Measurements from ENCODE around the gene C2CD4C. TPM values are rescaled to one million over a fixed set of nuclear protein-coding genes. Genes with fewer than 3 reads are reported as not detected.

Gene C2CD4C
- total RNA-seq, 1 donor from 2014 or later, result 1.1 TPM

DNA sequence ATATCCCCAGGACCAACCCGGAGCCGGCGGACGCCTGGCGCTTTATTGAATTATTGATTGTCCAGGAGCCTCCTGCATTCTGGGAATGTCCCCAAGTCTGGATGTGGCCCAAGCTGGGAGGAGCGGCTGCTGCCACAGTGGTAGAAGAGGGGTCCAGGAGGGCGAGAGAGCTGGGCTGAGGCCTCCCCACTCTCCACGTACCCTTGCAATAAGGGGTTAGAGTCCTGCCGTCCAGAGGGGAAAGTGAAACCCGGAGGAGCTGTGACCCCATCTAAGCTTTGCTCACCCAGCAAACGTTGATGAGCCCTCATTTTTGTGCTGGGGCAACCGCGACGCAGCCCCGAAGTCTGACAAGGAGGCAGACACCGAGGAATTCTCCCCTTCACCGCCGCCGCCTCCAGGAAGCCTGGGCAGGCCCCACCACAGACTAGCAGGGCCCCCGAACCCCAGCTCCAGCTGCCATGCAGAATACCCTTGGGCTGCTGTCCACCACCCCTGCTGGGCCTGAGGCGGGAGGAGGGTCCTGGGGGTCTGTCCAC, 1.4 kb upstream of the C2CD4C start:
- DNase-seq (ENCODE audit: low spot score), result peak; percentile 80
- no peaks in the 10 kb centered on the region for H3K36me3 Mint-ChIP-seq (ENCODE audit: low read depth)
- H3K27me3 Mint-ChIP-seq (ENCODE audit: low read depth), result peaks cover 7% of the 10 kb centered on the region
- no peak overlapping the region for H3K4me3 Mint-ChIP-seq (ENCODE audit: unreplicated experiment)
- H3K27ac Mint-ChIP-seq (ENCODE audit: unreplicated experiment), result no peak overlapping the region
- H3K4me1 Mint-ChIP-seq (ENCODE audit: low read depth), result peaks cover 6% of the 10 kb centered on the region
- TF ChIP-seq, protein P1, sequence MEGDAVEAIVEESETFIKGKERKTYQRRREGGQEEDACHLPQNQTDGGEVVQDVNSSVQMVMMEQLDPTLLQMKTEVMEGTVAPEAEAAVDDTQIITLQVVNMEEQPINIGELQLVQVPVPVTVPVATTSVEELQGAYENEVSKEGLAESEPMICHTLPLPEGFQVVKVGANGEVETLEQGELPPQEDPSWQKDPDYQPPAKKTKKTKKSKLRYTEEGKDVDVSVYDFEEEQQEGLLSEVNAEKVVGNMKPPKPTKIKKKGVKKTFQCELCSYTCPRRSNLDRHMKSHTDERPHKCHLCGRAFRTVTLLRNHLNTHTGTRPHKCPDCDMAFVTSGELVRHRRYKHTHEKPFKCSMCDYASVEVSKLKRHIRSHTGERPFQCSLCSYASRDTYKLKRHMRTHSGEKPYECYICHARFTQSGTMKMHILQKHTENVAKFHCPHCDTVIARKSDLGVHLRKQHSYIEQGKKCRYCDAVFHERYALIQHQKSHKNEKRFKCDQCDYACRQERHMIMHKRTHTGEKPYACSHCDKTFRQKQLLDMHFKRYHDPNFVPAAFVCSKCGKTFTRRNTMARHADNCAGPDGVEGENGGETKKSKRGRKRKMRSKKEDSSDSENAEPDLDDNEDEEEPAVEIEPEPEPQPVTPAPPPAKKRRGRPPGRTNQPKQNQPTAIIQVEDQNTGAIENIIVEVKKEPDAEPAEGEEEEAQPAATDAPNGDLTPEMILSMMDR (IDR thresholded peaks at IDR 0.05), result no peak
- no peaks in the 10 kb centered on the region for H3K9me3 Mint-ChIP-seq (ENCODE audit: low read depth)

DNA sequence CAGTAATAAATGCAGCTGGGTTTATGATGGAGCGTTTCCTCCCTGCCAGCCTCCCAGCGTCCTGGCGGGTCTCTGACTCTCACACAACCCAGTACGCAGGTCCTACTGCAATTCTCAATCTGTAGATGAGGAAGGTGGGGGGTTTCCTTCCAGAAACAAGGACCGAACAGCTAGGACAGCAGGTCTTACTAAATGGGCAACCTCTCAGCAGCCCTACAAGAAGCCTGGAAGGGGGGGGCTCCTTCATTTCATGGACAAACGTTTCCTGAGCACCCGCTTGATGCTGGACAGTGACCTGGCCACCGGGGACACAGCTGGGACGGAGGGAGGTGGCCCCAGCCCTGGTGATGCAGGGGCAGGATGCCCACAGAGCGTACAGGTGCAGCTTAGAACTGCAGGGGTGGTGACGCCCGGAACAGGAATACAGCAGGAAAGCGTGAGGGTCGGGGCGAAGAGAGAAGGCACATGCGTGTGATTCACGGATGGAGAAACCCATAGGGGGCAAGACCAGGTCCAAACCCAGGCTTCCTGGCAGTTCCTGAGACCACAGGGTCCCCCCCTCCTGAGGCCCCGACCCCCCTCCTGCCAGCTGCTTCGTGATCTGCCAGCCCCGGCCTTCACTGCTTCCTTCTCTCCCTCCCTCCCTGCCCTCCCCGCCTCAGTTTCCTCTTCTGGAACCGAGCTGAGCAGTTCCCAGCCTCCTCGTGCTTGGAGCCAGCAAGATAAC, 732 bp upstream of the C2CD4C start:
- peak overlapping the region; percentile 78 for H3K4me3 Mint-ChIP-seq (ENCODE audit: unreplicated experiment)
- H3K36me3 Mint-ChIP-seq (ENCODE audit: low read depth), result no peaks in the 10 kb centered on the region
- H3K4me1 Mint-ChIP-seq (ENCODE audit: low read depth), result peaks cover 6% of the 10 kb centered on the region
- peak; percentile 66 for DNase-seq (ENCODE audit: low spot score)
- H3K27ac Mint-ChIP-seq (ENCODE audit: unreplicated experiment), result no peak overlapping the region
- H3K27me3 Mint-ChIP-seq (ENCODE audit: low read depth), result peaks cover 7% of the 10 kb centered on the region
- TF ChIP-seq, protein P1 (IDR thresholded peaks at IDR 0.05), result no peak
- H3K9me3 Mint-ChIP-seq (ENCODE audit: low read depth), result no peaks in the 10 kb centered on the region

GRCh38 chr19:408441-408901, 476 bp downstream of the C2CD4C start:
- TF ChIP-seq, protein P1 (IDR thresholded peaks at IDR 0.05), result no peak
- Mint-ChIP-seq H3K9me3 (ENCODE audit: low read depth) (no peaks in the 10 kb centered on the region), H3K4me1 (ENCODE audit: low read depth) (peaks cover 6% of the 10 kb centered on the region), H3K4me3 (ENCODE audit: unreplicated experiment) (no peak overlapping the region), H3K27me3 (ENCODE audit: low read depth) (peaks cover 7% of the 10 kb centered on the region), H3K36me3 (ENCODE audit: low read depth) (no peaks in the 10 kb centered on the region), H3K27ac (ENCODE audit: unreplicated experiment) (no peak overlapping the region)
- no peak for DNase-seq (ENCODE audit: low spot score)

- no peak overlapping the region for H3K4me3 Mint-ChIP-seq (ENCODE audit: unreplicated experiment)
- no peak overlapping the region for H3K27ac Mint-ChIP-seq (ENCODE audit: unreplicated experiment)
- H3K9me3 Mint-ChIP-seq (ENCODE audit: low read depth), result no peaks in the 10 kb centered on the region
- peaks cover 6% of the 10 kb centered on the region for H3K4me1 Mint-ChIP-seq (ENCODE audit: low read depth)
- DNase-seq (ENCODE audit: low spot score), result peak; percentile 94
- peaks cover 13% of the 10 kb centered on the region for H3K27me3 Mint-ChIP-seq (ENCODE audit: low read depth)
- no peaks in the 10 kb centered on the region for H3K36me3 Mint-ChIP-seq (ENCODE audit: low read depth)
- TF ChIP-seq, protein P1 (IDR thresholded peaks at IDR 0.05), result no peak
Measured at GRCh38 chr19:407511-408440, 1.2 kb downstream of the C2CD4C start.

DNA sequence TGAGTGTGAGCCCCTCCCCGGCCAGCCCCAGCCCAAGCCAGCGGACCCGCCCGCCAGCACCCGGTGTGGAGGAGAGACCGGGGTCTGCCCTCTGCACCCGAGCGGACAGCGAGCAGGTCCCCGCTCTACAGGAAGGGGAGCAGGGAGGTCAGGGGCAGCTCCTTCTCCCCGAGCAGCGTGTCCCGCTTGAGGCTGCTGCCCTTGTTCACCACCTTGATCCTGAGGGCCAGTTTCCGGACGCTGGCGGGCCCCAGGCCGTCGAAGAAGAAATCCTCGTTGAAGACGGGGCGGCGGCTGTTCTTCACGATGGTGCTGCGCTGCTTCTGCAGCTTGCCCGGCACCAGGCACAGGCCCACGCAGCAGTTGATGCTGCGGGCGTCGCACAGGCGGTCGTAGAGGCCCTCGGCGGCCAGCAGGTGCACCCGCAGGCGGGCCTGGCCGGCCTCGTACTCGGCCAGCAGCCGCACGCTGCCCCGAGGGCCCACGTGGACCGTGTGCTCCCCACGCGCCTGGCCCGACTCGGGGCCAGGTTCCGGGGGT, 1.9 kb downstream of the C2CD4C start:
- H3K4me1 Mint-ChIP-seq (ENCODE audit: low read depth), result peaks cover 6% of the 10 kb centered on the region
- H3K27me3 Mint-ChIP-seq (ENCODE audit: low read depth), result peaks cover 13% of the 10 kb centered on the region
- DNase-seq (ENCODE audit: low spot score), result peak; percentile 75
- H3K27ac Mint-ChIP-seq (ENCODE audit: unreplicated experiment), result no peak overlapping the region
- TF ChIP-seq, protein P1 (IDR thresholded peaks at IDR 0.05), result no peak
- no peaks in the 10 kb centered on the region for H3K36me3 Mint-ChIP-seq (ENCODE audit: low read depth)
- no peaks in the 10 kb centered on the region for H3K9me3 Mint-ChIP-seq (ENCODE audit: low read depth)
- no peak overlapping the region for H3K4me3 Mint-ChIP-seq (ENCODE audit: unreplicated experiment)

Measured in chondrocyte (in vitro differentiated cells).